Neural progenitor cell (in vitro differentiated cells): ENCODE data around the gene INPP4B. TPM values are rescaled to one million over a fixed set of nuclear protein-coding genes. Genes with fewer than 3 reads are reported as not detected.

ENCODE experiments used
- DNase-seq: peaks from one replicate; pipeline ENCODE4 v3.0.0-alpha.2; 2016; ENCODE audit warnings: low spot score
- H2AFZ ChIP-seq: fragments of 200-600 bp; sonication (generic); replicated peaks from 2 replicates; pipeline ENCODE4 v1.6.1; 2016; ENCODE audit warnings: antibody characterized with exemption
- H3F3A ChIP-seq: fragments of 200-600 bp; sonication (generic); 2 replicates; pipeline ENCODE4 v1.6.1; 2016; ENCODE audit warnings: antibody characterized with exemption, low read depth
- H3K27ac ChIP-seq: fragments of 200-600 bp; sonication (generic); 2 replicates; pipeline ENCODE4 v1.5.1; 2016; ENCODE audit warnings: mild to moderate bottlenecking
- H3K27me3 ChIP-seq: fragments of 200-600 bp; sonication (generic); 2 replicates; pipeline ENCODE4 v1.6.1; 2016; ENCODE audit warnings: mild to moderate bottlenecking, moderate library complexity
- H3K36me3 ChIP-seq: fragments of 200-600 bp; sonication (generic); 2 replicates; pipeline ENCODE4 v1.5.1; 2016
- H3K4me1 ChIP-seq: fragments of 200-600 bp; sonication (generic); 2 replicates; pipeline ENCODE4 v1.6.1; 2016; ENCODE audit warnings: mixed run types
- H3K4me2 ChIP-seq: fragments of 200-600 bp; sonication (generic); 2 replicates; pipeline ENCODE4 v1.6.1; 2016
- H3K4me3 ChIP-seq: fragments of 200-600 bp; sonication (generic); 2 replicates; pipeline ENCODE4 v1.5.1; 2016
- H3K79me2 ChIP-seq: fragments of 200-600 bp; sonication (generic); 2 replicates; pipeline ENCODE4 v1.6.1; 2016; ENCODE audit warnings: low read depth
- H3K9ac ChIP-seq: fragments of 200-600 bp; sonication (generic); 2 replicates; pipeline ENCODE4 v1.6.1; 2016
- H3K9me3 ChIP-seq: fragments of 200-600 bp; sonication (generic); 2 replicates; pipeline ENCODE4 v1.5.1; 2016; ENCODE audit warnings: low read depth
- H4K20me1 ChIP-seq: fragments of 200-600 bp; sonication (generic); 2 replicates; pipeline ENCODE4 v1.6.1; 2016; ENCODE audit warnings: low read depth
- H3K27ac Mint-ChIP-seq: 3 replicates; pipeline ENCODE4 v1.8.0; 2021; ENCODE audit warnings: mixed read lengths
- H3K27me3 Mint-ChIP-seq: 2 replicates; pipeline ENCODE4 v1.8.0; 2022; ENCODE audit warnings: low read depth, mild to moderate bottlenecking, inconsistent platforms, moderate library complexity, mixed read lengths; ENCODE audit not compliant: insufficient read depth
- H3K36me3 Mint-ChIP-seq: 3 replicates; pipeline ENCODE4 v1.8.0; 2021; ENCODE audit warnings: mixed read lengths
- H3K4me1 Mint-ChIP-seq: 3 replicates; pipeline ENCODE4 v1.8.0; 2021; ENCODE audit warnings: mixed read lengths
- H3K4me3 Mint-ChIP-seq: 3 replicates; pipeline ENCODE4 v1.8.0; 2021; ENCODE audit warnings: mild to moderate bottlenecking, moderate library complexity, mixed read lengths
- H3K9me3 Mint-ChIP-seq: 3 replicates; pipeline ENCODE4 v1.8.0; 2020; ENCODE audit warnings: mixed read lengths
- CTCF ChIP-seq: fragments of 200-600 bp; sonication (generic); IDR thresholded peaks from 2 replicates; pipeline ENCODE4 v1.5.1; 2017; ENCODE audit warnings: antibody characterized with exemption, mild to moderate bottlenecking
- EZH2 ChIP-seq: fragments of 200-600 bp; sonication (generic); IDR thresholded peaks from 2 replicates; pipeline ENCODE4 v1.6.1; 2017; ENCODE audit warnings: antibody characterized with exemption, mild to moderate bottlenecking, moderate library complexity
- EZH2phosphoT487 ChIP-seq: fragments of 200-600 bp; sonication (generic); IDR thresholded peaks from 2 replicates; pipeline ENCODE4 v1.6.1; 2017; ENCODE audit warnings: antibody characterized with exemption
- total RNA-seq: library from RNA; depleted of rRNA; stranded (reverse); fragments of >200 nt; gene quantifications from 2 replicates; pipeline ENCODE4 v1.2.3, GENCODE V29; 2015; ENCODE audit warnings: low replicate concordance

The INPP4B gene
- total RNA-seq, 1 donor from 2014 or later, result 1.3 TPM

- H3K9me3 Mint-ChIP-seq, result no peaks in the 10 kb centered on the region
- peaks cover 25% of the 10 kb centered on the region for H3K4me1 ChIP-seq
- H3K27me3 Mint-ChIP-seq, result peaks cover 2% of the 10 kb centered on the region
- no peak overlapping the region for H2AFZ ChIP-seq
- peaks cover 4% of the 10 kb centered on the region for H3F3A ChIP-seq
- H3K9me3 ChIP-seq, result no peaks in the 10 kb centered on the region
- H3K27me3 ChIP-seq, result no peaks in the 10 kb centered on the region
- H3K36me3 ChIP-seq, result no peaks in the 10 kb centered on the region
- DNase-seq, result no peak
- no peak overlapping the region for H3K27ac ChIP-seq
- TF ChIP-seq CTCF (no peak), EZH2 (no peak), EZH2phosphoT487 (no peak)
- H4K20me1 ChIP-seq, result no peaks in the 10 kb centered on the region
- H3K27ac Mint-ChIP-seq, result no peak overlapping the region
- H3K4me3 ChIP-seq, result no peak overlapping the region
- H3K9ac ChIP-seq, result no peak overlapping the region
- no peaks in the 10 kb centered on the region for H3K36me3 Mint-ChIP-seq
- H3K79me2 ChIP-seq, result no peaks in the 10 kb centered on the region
- H3K4me1 Mint-ChIP-seq, result no peaks in the 10 kb centered on the region
- H3K4me3 Mint-ChIP-seq, result no peak overlapping the region
- no peak overlapping the region for H3K4me2 ChIP-seq
Observed at GRCh38 chr4:142354794-142355420, 491.2 kb downstream of the INPP4B start.

DNA sequence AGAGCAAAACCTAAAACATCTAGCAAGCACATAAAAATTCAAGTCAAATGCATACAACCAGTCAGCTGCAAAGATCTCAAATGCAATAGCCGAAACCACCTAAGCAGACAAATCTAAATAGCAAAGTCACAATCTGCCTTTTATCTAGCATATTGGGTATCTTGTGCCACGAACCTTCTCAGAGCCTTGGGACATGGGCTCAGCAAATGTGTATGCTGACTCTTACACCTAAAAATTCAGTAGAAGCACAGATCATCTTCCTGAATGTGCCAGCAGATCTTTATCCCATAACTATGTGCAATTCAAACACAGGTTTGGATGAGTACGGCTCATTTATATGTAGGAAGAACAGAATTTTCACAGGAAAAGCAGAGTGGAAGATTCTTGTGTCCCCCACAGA lies 492.1 kb downstream of the INPP4B start:
- Histone ChIP-seq H3K36me3 (no peaks in the 10 kb centered on the region), H3K27me3 (no peaks in the 10 kb centered on the region), H2AFZ (no peak overlapping the region), H3K4me2 (no peak overlapping the region), H3K79me2 (no peaks in the 10 kb centered on the region), H3K4me1 (peaks cover 25% of the 10 kb centered on the region), H3F3A (peaks cover 4% of the 10 kb centered on the region), H4K20me1 (no peaks in the 10 kb centered on the region), H3K4me3 (no peak overlapping the region), H3K9ac (no peak overlapping the region), H3K9me3 (no peaks in the 10 kb centered on the region), H3K27ac (no peak overlapping the region)
- H3K27me3 Mint-ChIP-seq, result peaks cover 2% of the 10 kb centered on the region
- TF ChIP-seq CTCF (no peak), EZH2phosphoT487 (no peak), EZH2 (no peak)
- H3K27ac Mint-ChIP-seq, result no peak overlapping the region
- no peak for DNase-seq
- no peak overlapping the region for H3K4me3 Mint-ChIP-seq
- H3K36me3 Mint-ChIP-seq, result no peaks in the 10 kb centered on the region
- H3K4me1 Mint-ChIP-seq, result no peaks in the 10 kb centered on the region
- no peaks in the 10 kb centered on the region for H3K9me3 Mint-ChIP-seq

- Mint-ChIP-seq H3K36me3 (no peaks in the 10 kb centered on the region), H3K27me3 (peaks cover 2% of the 10 kb centered on the region), H3K4me3 (no peak overlapping the region), H3K9me3 (no peaks in the 10 kb centered on the region), H3K27ac (no peak overlapping the region), H3K4me1 (no peaks in the 10 kb centered on the region)
- DNase-seq, result peak; percentile 85
- H3K27ac ChIP-seq, result no peak overlapping the region
- no peak overlapping the region for H3K4me2 ChIP-seq
- H3K9ac ChIP-seq, result no peak overlapping the region
- no peak for TF ChIP-seq EZH2
- TF ChIP-seq EZH2phosphoT487, result no peak
- TF ChIP-seq CTCF, result peak; percentile 96
- no peaks in the 10 kb centered on the region for H3K36me3 ChIP-seq
- no peaks in the 10 kb centered on the region for H4K20me1 ChIP-seq
- peaks cover 4% of the 10 kb centered on the region for H3F3A ChIP-seq
- H2AFZ ChIP-seq, result no peak overlapping the region
- H3K79me2 ChIP-seq, result no peaks in the 10 kb centered on the region
- H3K4me3 ChIP-seq, result no peak overlapping the region
- peaks cover 25% of the 10 kb centered on the region for H3K4me1 ChIP-seq
- H3K27me3 ChIP-seq, result no peaks in the 10 kb centered on the region
- no peaks in the 10 kb centered on the region for H3K9me3 ChIP-seq
Observed at GRCh38 chr4:142353149-142353738, 492.9 kb downstream of the INPP4B start.
